NB4 (cell line): ENCODE results near the gene SIN3A.
A peak's percentile ranks its signal among the peaks of the same experiment; 100 is the strongest.

Source experiments
- POLR2A ChIP-seq: IDR thresholded peaks from 2 replicates; pipeline ENCODE4 v1.6.1; 2011; ENCODE audit warnings: mild to moderate bottlenecking; ENCODE audit not compliant: insufficient read length; ENCODE audit errors: extremely low read depth
- TF ChIP-seq, protein P1 (sequence below): IDR thresholded peaks from one replicate; pipeline ENCODE4 v1.5.1; 2012; ENCODE audit warnings: low read depth, low read length

DNA sequence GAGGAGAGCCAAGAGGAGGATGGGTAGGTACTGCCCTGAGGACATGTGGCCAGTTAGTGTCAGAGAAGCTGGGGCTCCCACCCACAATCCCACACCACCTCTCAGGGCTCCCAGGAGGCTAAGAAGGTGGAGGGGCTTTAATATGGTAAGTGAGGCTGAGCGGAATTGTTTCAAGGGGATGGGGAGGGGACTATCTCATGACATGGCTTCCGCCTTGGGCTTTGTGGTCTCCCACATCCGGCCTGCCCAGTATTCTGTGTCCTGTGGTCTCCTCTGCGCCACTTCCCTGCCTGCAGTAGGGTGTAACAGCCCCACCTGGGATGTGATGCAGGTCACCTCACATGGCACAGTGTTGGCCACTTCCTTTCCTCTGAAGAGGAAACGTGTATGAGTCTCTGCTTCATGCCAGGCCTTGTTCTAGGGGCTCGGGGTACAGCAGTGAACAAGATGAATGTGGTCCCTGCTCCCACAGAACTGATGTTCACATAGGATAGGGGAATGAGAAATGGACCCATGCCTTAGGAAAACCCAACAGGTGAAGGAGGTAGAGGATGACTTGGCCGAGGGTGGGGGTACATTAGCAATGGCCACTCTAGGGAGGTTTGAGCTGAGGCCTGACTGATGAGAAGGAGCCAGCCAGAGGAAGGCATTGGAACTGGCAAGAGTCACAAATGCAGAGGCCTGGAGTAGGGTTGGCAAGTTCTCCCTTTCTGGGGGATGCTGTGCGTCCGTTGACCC, 101.5 kb downstream of the SIN3A start:
- TF ChIP-seq, protein P1, sequence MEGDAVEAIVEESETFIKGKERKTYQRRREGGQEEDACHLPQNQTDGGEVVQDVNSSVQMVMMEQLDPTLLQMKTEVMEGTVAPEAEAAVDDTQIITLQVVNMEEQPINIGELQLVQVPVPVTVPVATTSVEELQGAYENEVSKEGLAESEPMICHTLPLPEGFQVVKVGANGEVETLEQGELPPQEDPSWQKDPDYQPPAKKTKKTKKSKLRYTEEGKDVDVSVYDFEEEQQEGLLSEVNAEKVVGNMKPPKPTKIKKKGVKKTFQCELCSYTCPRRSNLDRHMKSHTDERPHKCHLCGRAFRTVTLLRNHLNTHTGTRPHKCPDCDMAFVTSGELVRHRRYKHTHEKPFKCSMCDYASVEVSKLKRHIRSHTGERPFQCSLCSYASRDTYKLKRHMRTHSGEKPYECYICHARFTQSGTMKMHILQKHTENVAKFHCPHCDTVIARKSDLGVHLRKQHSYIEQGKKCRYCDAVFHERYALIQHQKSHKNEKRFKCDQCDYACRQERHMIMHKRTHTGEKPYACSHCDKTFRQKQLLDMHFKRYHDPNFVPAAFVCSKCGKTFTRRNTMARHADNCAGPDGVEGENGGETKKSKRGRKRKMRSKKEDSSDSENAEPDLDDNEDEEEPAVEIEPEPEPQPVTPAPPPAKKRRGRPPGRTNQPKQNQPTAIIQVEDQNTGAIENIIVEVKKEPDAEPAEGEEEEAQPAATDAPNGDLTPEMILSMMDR = no peak
- peak; percentile 11 for TF ChIP-seq POLR2A
